Muscle of back (tissue), 11 donors: ENCODE measurements around the gene NELL1. TPM values are rescaled to one million over a fixed set of nuclear protein-coding genes. Genes with fewer than 3 reads are reported as not detected.

ENCODE experiments used
- DNase-seq, 3 donors: peaks; one replicate each; pipeline versions ENCODE4 v3.0.0 to v3.0.0-alpha.2; 2013
- polyA plus RNA-seq, 10 donors: library from polyadenylated mRNA; unstranded; fragments of 120-200 nt; gene quantifications; one replicate each; pipeline ENCODE4 v1.2.1, GENCODE V29; 2013; ENCODE audit not compliant: insufficient read length in 10 of 10

The NELL1 gene
- polyA plus RNA-seq, 10 donors = 3.5 to 6.0 (median 4.9) TPM

- DNase-seq = peak; percentile 38 to 70 (median 38)
Measured at GRCh38 chr11:21556926-21557325, 887.5 kb downstream of the NELL1 start.

- no peak for DNase-seq
Measured at GRCh38 chr11:21560466-21560975, 891.1 kb downstream of the NELL1 start.

- DNase-seq = peak in 1 of 3 donors; percentile 33
Measured at GRCh38 chr11:21561581-21561980, 892.2 kb downstream of the NELL1 start.

- DNase-seq = no peak
Measured at GRCh38 chr11:21564095-21564494, 894.7 kb downstream of the NELL1 start.

GRCh38 chr11:21564833-21565682 lies 895.7 kb downstream of the NELL1 start:
- no peak for DNase-seq

GRCh38 chr11:21566521-21567117 lies 897.2 kb downstream of the NELL1 start:
- no peak for DNase-seq

GRCh38 chr11:21567645-21568290 lies 898.4 kb downstream of the NELL1 start:
- DNase-seq = no peak

- DNase-seq = no peak
Measured at GRCh38 chr11:21572210-21572609, 902.8 kb downstream of the NELL1 start.

- peak; percentile 22 to 36 (median 26) for DNase-seq
Measured at GRCh38 chr11:21582791-21583190, 913.4 kb downstream of the NELL1 start.

GRCh38 chr11:21588754-21589153 lies 919.4 kb downstream of the NELL1 start:
- DNase-seq = no peak

- no peak for DNase-seq
Measured at GRCh38 chr11:21602699-21603098, 933.3 kb downstream of the NELL1 start.

GRCh38 chr11:21603886-21604285 lies 934.5 kb downstream of the NELL1 start:
- no peak for DNase-seq

- no peak for DNase-seq
Measured at GRCh38 chr11:21604564-21604963, 935.2 kb downstream of the NELL1 start.

- no peak for DNase-seq
Measured at GRCh38 chr11:21612326-21612725, 942.9 kb downstream of the NELL1 start.

GRCh38 chr11:21614961-21615360 lies 945.6 kb downstream of the NELL1 start:
- DNase-seq = peak in 1 of 3 donors; percentile 42

- DNase-seq = peak; percentile 63 to 84 (median 64)
Measured at GRCh38 chr11:21615955-21616371, 946.6 kb downstream of the NELL1 start.

- DNase-seq = no peak
Measured at GRCh38 chr11:21622566-21622965, 953.2 kb downstream of the NELL1 start.

GRCh38 chr11:21622995-21623394 lies 953.6 kb downstream of the NELL1 start:
- DNase-seq = peak in 1 of 3 donors; percentile 44
